KBM-7 (cell line): ENCODE measurements around the gene ARMC3.
"Not testable (repeated sequence)": the region's sequence is repeated elsewhere in the genome, so short reads cannot be mapped to it uniquely, and the experiment has no call there.

Experiments
- DNase-seq: peaks from one replicate; pipeline ENCODE4 v3.0.0-alpha.2; 2015
- in situ Hi-C: fragments of 300-500 bp; cut with MboI; formaldehyde crosslinking; loops from 2 replicates; pipeline ENCODE4 v1.14.3; 2020; ENCODE audit warnings: low sequenced_read_pairs, low pct_unique_long_range_greater_than_20kb, mixed read lengths

ARMC3 gene

DNA sequence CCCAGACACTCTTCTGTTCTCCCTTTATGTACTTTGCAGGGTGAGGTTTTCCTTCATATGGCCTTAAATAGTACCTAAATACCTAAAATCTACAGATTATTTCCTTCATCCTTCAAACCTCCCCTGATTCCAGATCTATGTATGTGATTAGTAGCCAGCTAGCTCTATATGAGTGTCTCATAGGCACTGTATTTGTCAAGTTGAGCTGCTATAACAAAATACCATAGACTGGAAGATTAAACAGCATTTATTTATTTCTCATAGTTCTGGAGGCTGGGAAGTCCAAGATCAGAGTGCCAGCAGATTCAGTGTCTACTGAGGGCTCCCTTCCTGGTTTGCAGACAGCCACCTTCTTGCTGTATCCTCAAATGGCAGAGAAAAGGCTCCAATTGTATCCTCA, 106.9 kb downstream of the ARMC3 start:
- in situ Hi-C loops = no loop called here

DNA sequence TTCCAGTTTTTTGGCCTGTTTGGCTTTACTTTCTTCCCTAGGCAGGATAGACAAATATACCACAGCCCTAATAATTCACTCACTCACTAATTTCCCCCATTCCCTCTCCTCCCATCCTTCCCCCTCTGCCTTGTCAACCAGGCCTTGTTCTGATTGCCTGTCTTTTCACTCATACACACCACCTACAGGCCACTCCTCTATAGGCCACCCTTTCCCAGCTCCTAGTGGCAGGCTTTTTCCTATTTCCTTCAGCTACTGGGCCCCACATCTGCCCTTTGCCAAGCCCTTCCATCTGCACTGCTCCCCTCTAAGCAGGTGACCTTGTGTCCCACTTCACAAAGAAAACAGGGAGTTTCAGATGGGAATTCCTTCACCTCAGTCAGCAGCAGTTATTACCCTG, 107.7 kb downstream of the ARMC3 start:
- DNase-seq = no peak
- in situ Hi-C loops = no loop called here

More for the DNA sequence above, 106.9 kb downstream of the ARMC3 start:
- DNase-seq = no peak

DNA sequence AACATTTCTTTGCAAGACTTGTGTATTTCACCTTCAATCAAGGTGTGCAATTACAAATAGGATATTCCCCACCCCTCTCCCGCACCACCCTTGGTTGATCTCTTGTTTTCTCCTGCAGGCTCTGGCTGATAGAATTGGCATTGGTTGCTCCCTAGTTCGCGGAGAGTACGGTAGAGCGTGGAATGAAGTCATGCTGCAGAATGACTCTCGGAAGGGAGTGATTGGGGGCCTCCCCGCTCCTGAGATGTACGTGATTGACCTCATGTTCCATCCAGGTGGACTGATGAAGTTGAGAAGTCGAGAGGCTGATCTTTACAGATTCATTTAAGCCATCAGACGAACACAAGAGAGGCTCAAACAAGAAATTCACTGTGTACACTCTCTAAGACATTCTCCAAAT, 109.3 kb downstream of the ARMC3 start:
- in situ Hi-C loops = no loop called here
- DNase-seq = no peak

DNA sequence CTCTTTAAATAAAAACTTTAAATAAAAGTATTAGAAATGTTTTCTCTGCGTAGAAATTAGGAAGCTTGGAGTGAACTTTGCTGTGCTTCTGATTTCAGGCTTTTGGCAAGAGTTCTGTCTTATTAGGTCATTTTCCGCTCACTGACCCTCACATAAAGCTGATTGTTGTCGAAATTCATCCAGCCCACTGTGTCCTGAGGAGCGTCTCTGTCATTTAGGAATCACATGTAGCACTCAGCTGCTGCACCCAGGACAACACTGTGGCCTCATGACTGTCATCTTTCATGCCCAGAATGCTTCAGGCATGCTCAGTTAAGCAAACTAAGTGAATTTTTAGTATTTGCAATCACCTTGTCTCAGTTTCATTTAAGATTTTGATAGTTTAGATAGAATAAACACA, 109.7 kb downstream of the ARMC3 start:
- in situ Hi-C loops = no loop called here
- no peak for DNase-seq

DNA sequence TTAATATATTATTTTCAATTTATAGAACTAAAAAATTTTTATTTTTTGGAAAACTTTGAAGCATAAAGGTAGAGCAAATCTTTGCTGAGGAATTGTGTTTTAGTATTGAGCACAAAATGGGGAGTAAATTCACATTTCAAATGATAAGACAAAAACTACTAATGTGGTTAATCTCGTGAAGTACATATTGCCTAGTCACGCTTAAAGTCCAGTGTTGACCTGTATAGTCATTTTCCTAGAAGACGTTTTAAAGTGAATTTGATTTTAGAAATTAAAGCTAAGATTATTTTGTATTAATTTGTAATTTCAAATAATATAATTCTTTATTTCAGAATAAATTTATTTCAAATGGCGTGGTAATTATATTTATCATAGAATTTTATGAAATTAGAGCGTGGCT, 110.3 kb downstream of the ARMC3 start:
- in situ Hi-C loops = no loop called here
- no peak for DNase-seq

DNA sequence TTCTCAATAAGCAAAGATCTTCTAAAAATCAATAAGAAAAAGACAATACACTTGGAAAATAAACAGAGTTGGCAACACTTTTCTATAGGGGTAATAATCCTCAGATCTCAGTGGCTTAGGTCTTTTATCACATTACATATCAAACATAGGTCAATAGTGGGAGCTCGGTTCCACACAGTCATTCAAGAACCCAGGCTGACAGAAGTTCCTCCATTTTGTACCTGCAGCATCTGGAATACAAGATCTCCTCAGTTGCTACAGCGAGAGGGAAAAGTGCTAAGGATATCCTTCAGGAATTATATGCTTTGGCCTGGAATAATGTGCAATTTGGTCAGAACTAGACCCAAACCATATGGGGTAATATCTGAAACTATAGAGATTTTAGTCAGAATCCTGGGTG, 112.1 kb downstream of the ARMC3 start:
- DNase-seq = no peak
- in situ Hi-C loops = no loop called here

DNA sequence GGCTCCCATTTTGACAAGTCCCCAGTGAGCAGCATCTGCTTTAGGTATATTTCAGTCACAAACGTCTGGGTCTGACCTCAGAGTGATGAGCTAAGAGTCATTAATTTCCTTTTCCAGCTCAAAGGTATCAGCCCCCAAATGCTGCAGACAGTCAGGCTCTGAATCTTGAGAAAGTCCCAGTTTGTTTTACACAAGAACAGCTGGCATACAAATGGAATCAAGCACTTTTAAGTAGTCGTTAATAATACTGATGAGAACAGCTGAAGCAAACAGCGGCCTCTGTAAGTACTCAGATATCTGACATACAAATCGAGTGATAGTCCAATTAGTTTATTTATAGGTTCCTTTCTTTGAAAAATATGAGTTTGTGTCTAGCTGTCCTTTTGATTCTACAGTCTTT, 118.2 kb downstream of the ARMC3 start:
- in situ Hi-C loops = no loop called here
- DNase-seq = no peak

DNA sequence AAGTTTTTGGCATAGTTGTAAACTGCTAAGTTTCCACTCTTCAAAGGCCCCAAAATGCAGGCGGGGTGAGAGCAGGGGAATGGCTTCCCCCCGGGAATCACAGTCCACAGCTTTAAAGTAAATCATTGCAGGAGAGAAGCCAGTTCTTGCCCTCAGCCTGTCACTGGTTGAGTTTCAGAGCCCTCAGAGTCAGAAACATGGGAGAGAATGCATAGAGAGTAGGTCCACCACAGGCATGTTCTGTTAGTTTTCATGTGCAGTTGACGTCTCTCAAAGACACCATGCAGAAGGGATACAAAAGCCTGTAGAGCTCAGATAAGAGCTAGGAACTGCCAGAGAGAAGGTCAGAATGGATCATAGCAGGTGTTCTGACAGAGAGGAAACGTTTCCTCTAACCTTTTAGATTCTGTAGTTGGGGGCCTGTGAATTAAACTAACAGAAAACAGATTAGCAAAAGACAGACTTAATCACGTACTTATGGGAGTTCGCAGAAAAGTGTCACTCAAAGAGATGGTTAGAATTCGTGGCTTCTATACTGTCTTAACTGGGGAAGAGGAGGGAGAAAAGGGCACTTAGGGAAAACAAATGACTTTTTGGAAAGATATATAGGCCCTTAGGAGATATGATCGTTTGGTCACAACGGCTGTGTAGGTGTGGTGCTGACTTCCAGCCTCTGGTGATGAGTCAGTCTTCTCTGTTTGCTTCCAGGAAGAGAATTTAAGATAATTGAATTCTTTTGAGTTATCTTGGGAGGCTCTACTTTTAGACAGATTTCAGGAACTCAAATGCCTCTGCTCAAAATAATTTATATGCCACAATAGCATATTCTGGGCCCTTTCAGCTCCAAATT, 119.6 kb downstream of the ARMC3 start:
- no peak for DNase-seq

DNA sequence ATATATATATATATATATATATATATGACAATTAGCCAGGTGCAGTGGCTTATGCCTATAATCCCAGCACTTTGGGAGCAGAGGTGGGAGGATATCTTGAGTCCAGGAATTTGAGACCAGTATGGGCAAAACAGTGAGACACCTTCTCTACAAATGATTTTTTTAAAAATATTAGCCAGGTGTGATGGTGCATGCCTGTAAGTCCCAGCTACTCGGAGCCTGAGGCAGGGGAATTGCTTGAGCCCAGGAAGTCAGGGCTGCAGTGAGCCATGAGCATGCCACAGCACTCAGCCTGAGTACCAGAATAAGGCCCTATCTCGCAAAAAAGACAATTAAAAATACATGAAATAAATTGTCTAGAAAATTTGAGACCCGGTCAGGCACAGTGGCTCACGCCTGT, 120.3 kb downstream of the ARMC3 start:
- DNase-seq = no peak

More for the DNA sequence above, 119.6 kb downstream of the ARMC3 start:
- in situ Hi-C loops = no loop called here

DNA sequence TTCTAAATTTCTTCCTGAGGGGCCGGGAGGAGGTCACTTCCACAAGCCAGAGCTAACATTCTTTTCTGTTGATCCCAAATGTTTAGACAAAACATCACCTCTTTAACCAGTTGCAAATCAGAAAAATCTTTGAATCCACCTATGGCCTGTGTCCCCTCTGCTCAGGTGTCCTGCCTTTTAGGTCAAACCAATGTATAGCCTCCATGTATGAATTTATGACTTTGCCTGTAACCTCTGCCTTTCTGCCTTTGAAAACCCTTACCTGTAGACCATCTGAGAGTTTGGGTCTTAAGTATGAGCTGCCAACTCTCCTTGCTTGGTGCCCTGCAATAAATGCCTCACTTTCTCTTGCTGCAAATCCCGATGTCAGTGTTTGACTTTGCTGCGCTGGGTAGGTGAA, 123.4 kb downstream of the ARMC3 start:
- in situ Hi-C loops = no loop called here

More for the DNA sequence above, 120.3 kb downstream of the ARMC3 start:
- in situ Hi-C loops = no loop called here

DNA sequence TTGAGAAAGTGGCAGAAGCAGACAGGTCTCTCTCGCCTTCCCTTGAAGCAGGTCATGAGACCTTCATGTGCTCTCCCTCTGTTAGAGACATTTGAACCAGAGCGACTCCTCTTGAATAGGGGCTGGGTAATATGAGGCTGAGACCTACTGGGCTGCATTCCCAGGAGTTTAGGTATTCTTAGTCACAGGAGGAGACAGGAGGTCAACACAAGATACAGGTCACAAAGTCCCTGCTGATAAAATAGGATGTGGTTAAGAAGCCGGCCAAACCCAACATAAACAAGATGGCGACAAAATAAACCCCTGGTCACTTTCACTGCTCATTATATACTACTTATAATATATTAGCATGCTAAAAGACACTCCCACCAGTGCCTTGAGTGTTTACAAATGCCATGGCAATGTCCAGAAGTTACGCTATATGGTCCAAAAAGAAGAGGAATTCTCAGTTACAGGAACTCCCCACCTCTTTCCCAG, 124.0 kb downstream of the ARMC3 start:
- DNase-seq = no peak
- in situ Hi-C loops = no loop called here

More for the DNA sequence above, 123.4 kb downstream of the ARMC3 start:
- no peak for DNase-seq

DNA sequence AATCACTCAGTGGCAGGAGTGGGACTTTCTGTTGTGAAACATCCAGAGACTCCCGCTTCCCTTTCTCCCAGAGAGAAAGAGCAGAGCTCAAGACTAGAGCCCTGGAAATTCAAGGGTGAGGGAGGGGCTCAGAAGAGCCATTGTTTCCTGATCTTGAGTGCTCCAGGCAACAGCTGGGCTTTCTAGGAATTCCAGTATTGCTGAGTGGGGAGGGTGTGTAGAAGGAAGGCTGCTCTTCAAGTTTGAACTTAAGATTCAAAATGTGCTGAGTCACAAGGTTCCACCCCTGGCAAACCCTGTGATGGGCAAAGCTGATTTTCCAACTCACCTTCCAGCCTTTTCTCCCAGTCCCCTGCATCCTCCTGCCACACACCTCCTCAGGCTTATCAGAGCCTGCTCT, 125.2 kb downstream of the ARMC3 start:
- peak; percentile 6 for DNase-seq
- in situ Hi-C loops = no loop called here

DNA sequence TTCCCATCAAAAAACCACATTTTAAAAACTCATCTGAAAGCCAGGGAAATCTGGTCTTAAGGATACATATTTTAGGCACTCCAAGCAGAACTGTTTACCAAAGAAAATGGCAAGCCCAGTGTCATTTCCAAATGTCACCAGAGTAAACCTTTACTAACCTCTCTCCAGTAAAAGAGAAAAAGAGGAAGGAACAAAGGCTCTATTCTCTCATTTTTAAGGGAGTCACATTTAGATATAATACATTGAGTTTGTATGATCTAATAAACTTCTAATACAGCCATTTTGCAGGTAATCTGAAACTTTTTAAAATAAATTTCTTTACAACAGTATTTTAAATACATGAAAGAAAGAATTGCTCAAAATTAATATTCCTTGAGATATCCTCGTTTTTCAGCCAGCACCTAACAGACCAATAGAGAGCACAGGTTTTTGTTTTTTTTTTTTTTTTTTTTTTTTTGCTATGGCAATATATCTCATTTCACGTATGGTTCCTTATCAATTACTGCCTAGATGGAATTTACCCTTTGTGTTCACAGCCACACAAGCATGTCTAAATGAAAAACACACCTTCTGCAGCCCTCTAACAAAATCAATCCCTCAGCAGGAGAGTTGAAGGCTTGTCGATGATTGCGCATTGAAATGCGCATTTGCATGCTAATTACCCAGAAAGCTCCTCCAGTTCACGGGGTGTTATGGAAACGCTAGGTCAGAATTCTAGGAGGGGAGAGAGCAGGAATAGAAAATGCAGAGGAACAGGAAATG, 127.8 kb downstream of the ARMC3 start:
- DNase-seq = no peak
- in situ Hi-C loops = no loop called here

DNA sequence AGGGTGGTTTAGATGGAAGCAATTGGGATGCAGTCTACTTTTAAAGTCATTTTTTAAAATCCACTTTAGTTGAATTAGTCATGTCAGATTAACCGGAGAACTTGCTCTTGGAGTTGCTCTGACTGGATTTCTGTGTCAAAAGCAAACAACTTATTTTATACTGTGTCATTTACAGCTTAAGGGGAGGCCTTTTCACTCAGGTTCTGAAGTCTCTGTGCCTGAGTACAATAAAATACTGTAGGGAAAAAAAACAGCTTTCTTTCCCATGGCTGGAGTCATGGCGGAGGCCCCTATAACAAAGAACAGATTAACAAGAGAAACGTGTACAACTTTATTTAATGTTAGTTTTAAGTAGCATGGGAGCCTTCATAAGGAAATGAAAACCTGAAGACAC, 128.3 kb downstream of the ARMC3 start:
- in situ Hi-C loops = no loop called here
- DNase-seq = no peak

DNA sequence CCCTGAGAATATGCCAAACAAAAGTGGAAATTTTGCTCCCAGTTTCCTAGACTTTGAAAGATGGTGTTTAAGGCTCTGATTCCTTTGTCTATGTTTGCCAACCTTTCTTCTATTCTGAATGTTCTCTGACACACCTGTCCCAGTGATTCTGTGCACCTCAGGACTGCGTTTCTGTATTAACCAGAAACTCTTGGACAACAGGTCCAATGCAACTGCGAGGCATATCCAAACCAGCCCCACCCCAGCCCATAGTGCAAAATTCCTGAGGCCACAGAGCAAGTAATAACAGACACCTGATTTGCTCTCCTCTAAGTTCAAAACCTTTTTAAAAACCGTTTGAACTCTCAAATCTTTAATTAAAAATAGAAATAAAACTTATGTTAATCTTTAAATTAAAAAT, 130.5 kb downstream of the ARMC3 start:
- in situ Hi-C loops = no loop called here
- no peak for DNase-seq

DNA sequence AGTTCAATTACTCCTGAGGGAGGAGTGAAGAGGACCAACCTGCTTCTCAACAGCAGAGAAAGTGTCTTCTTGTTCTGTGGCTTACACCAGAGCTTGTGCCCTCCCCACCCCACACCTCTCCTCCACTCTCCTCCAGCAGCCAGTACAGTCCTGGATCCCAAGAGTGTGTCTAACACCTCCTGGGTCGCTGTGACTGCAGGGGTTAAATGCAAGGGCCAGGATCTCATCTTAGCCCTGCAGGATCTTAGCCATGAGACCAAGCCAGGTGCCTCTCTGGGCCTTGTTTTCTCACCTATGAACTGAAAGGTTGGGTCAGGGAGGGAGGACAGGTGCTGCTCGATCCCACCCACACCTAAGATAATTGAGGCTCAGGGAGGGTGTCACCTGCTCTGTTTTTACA, 133.1 kb downstream of the ARMC3 start:
- in situ Hi-C loops = no loop called here
- no peak for DNase-seq

DNA sequence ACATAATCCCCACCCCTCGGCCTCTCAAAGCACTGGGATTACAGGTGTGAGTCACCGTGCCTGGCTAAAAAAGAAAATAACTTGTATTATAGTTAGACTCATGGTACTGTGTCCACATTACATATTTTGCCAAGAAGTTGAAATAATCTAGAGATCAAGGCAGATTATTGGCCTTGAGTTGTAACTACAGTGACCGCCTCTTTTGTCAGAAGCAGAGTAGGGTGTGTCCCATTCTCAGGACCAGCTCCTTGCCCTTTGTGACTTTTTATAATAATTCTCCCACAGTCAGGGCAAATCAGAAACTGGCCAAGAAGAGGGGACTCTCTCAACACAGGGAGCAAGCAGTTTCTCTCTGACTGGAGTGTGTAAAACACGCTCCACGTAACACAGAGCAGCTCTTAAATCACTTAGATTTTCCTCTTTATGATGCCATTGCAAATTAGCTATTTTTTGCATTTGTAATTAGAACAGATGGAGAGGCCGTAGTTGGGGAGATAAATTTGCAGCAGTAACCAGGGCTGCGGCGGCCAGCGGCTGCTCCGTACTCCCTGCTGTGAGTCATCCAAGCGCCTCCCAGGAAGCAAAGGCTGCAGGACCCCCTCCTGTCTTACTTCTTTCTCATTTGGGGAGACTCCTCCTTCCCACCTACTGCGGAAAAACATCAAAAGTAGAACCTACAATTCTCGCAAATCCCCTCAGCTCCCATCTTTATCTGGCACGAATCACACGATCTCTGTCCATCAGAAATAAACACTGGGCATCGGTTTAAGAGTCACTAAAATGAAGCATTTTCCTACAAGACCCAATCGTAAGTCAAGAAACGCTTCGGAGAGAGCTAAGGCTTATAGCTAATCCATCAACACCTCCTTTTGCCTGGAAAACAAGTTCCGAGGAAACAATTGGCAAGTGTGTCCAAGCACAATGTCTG, 135.5 kb downstream of the ARMC3 start:
- no peak for DNase-seq
- in situ Hi-C loops = no loop called here

DNA sequence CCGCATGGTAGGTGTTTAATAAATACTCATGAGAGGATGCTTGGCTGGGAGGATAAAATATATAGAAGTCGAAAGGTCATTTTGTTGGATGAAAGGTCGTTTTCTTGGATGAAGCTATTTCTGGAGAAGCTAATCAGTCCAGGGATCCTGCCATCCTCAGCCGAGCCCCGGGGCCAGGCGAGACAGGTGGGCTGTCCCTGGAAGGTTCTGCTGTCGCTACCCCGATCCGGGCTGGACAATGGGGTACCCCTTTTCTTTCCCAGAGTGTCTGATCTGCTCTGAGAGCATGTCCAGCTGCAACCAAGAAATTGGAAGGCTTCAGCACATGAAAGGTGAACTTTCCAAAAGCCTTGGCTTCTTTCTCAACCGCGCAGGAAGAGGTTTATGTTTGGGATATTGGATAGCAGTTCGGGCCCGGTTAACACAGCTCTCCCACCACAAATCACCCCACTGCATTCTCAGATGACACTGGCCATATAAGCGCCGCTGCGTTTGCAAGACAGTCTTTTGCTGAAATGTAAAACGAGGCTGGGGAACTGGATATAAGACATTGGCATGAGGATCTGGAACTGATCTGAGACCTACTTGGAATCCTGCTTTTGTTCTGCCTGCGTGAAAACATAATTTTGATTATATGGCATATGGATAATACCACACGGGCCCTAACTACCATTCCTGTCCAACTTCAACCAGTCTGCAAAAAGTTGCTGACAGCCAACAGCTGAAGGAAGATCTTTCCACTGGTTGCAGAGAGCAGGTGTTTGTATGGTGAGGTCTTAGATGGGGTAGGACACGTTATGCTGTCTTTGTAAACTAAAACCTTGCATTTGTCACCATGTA, 136.3 kb downstream of the ARMC3 start:
- no peak for DNase-seq
- in situ Hi-C loops = no loop called here

DNA sequence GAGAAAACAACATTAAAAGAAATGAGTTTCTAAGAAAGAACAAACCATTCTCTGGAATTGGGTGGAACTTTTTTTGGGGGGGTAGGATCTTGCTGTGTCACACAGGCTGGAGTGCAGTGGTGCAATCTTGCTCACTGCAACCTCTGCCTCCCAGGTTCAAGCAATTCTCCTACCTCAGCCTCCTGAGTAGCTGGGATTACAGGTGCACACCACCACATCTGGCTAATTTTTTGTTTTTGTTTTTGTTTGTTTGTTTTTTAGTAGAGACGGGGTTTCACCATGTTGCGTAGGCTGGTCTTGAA, 136.9 kb downstream of the ARMC3 start:
- DNase-seq, in situ Hi-C loops: not testable (repeated sequence)
